ENCODE measurements around the gene RALGPS1. TPM values are rescaled to one million over a fixed set of nuclear protein-coding genes. Genes with fewer than 3 reads are reported as not detected.

The RALGPS1 gene
- polyA plus RNA-seq, 2 of the 4 experiments (the other 2 are of a cell fraction), result 5.0 to 7.9 TPM

- ChIA-PET CTCF (interaction anchor here (1.8 to 24.1 kb wide), 4 partner anchors 9 to 248 kb away, joined by 5 to 381 read pairs (median 214); no protein-coding TSS in a partner anchor), POLR2A (no interaction called here)
- Histone ChIP-seq H3K27ac (no peak overlapping the region), H3K9me3 (no peaks in the 10 kb centered on the region), H3K4me1 (peaks cover 23% of the 10 kb centered on the region), H3K4me2 (no peak overlapping the region), H3K4me3 (no peak overlapping the region)
- FAIRE-seq, result no peak
- 70% methylated on average over 5 of the region's 5 CpGs for WGBS (ENCODE audit: missing lambda C conversion rate)
- no peak for DNase-seq (ENCODE audit: low read depth in 1 of 2, low spot score in 1 of 2)
- TF ChIP-seq CEBPB (IDR thresholded peaks at IDR 0.05) (no peak), ZFP36 (IDR thresholded peaks at IDR 0.05; ENCODE audit: borderline replicate concordance, partially characterized antibody) (no peak)
- ATAC-seq, result no peak
Observed at GRCh38 chr9:127189628-127190027, 275.0 kb downstream of the RALGPS1 start.

GRCh38 chr9:127192744-127193143 lies 278.2 kb downstream of the RALGPS1 start:
- Histone ChIP-seq H3K4me2 (no peak overlapping the region), H3K4me3 (no peak overlapping the region), H3K27ac (no peak overlapping the region), H3K4me1 (peaks cover 24% of the 10 kb centered on the region), H3K9me3 (no peaks in the 10 kb centered on the region)
- ChIA-PET POLR2A (interaction anchor here (0.7 kb wide), 1 partner anchor 392 kb away, joined by 3 read pairs; no protein-coding TSS in a partner anchor), CTCF (interaction anchor here (0.5 to 24.1 kb wide), 6 partner anchors 9 to 314 kb away, joined by 3 to 381 read pairs (median 3); no protein-coding TSS in a partner anchor)
- 79% methylated on average over 3 of the region's 3 CpGs for WGBS (ENCODE audit: missing lambda C conversion rate)
- no peak for TF ChIP-seq BHLHE40 (IDR thresholded peaks at IDR 0.05; ENCODE audit: low read depth, low read length)
- TF ChIP-seq JUNB (IDR thresholded peaks at IDR 0.05), result no peak
- TF ChIP-seq HMGXB4 (CRISPR knock-in tag; IDR thresholded peaks at IDR 0.05; ENCODE audit: borderline replicate concordance), result no peak
- TF ChIP-seq CBX2 (IDR thresholded peaks at IDR 0.05; ENCODE audit: borderline replicate concordance, low read depth), result no peak
- no peak for TF ChIP-seq ZSCAN20 (CRISPR knock-in tag; IDR thresholded peaks at IDR 0.05)
- no peak for TF ChIP-seq JUN (IDR thresholded peaks at IDR 0.05)
- no peak for TF ChIP-seq CHD4 (IDR thresholded peaks at IDR 0.05; ENCODE audit: borderline replicate concordance)
- TF ChIP-seq ELK1 (IDR thresholded peaks at IDR 0.05; ENCODE audit: low read depth, low read length), result no peak
- no peak for TF ChIP-seq PHF8 (IDR thresholded peaks at IDR 0.05; ENCODE audit: borderline replicate concordance, low read depth)
- no peak for TF ChIP-seq CBX8 (IDR thresholded peaks at IDR 0.05)
- no peak for TF ChIP-seq RFX5 (IDR thresholded peaks at IDR 0.05)
- ATAC-seq (no peak), DNase-seq (ENCODE audit: low read depth in 1 of 2, low spot score in 1 of 2) (no peak), FAIRE-seq (no peak)

GRCh38 chr9:127193483-127193882 lies 278.9 kb downstream of the RALGPS1 start:
- Histone ChIP-seq H3K9me3 (no peaks in the 10 kb centered on the region), H3K4me3 (no peak overlapping the region), H3K4me1 (peaks cover 17% of the 10 kb centered on the region), H3K4me2 (no peak overlapping the region), H3K27ac (no peak overlapping the region)
- no peak for DNase-seq (ENCODE audit: low read depth in 1 of 2, low spot score in 1 of 2)
- ATAC-seq, result no peak
- TF ChIP-seq GATA3 (IDR thresholded peaks at IDR 0.05; ENCODE audit: borderline replicate concordance) (no peak), TP53 (CRISPR knock-in tag; IDR thresholded peaks at IDR 0.05) (no peak), POLR2AphosphoS2 (conservative IDR thresholded peaks at IDR 0.05; ENCODE audit: low read length) (no peak), RARB (CRISPR knock-in tag; IDR thresholded peaks at IDR 0.05) (no peak), BCL3 (IDR thresholded peaks at IDR 0.05) (no peak), USF2 (IDR thresholded peaks at IDR 0.05) (no peak), KDM1A (IDR thresholded peaks at IDR 0.05; ENCODE audit: low read depth) (no peak), CHD2 (IDR thresholded peaks at IDR 0.05; ENCODE audit: low read length, partially characterized antibody) (no peak), ESRRA (IDR thresholded peaks at IDR 0.05; ENCODE audit: borderline replicate concordance, low read length) (no peak), KDM5A (IDR thresholded peaks at IDR 0.05) (no peak), POLR2A (IDR thresholded peaks at IDR 0.05; ENCODE audit: low read length) (no peak), CHD4 (IDR thresholded peaks at IDR 0.05; ENCODE audit: borderline replicate concordance) (no peak), ZFP36 (IDR thresholded peaks at IDR 0.05; ENCODE audit: borderline replicate concordance, partially characterized antibody) (no peak), ATOH8 (CRISPR knock-in tag; IDR thresholded peaks at IDR 0.05; ENCODE audit: low read depth) (no peak), MAX (IDR thresholded peaks at IDR 0.05) (no peak)
- ChIA-PET CTCF (interaction anchor here (0.5 to 24.1 kb wide), 4 partner anchors 19 to 315 kb away, joined by 3 to 381 read pairs (median 246); no protein-coding TSS in a partner anchor), POLR2A (no interaction called here)
- 91% methylated on average over 1 of the region's 1 CpG for WGBS (ENCODE audit: missing lambda C conversion rate)
- no peak for FAIRE-seq

Data from A549 (cell line).